Endothelial cell (in vitro differentiated cells): ENCODE measurements around the gene MSX1. TPM values are rescaled to one million over a fixed set of nuclear protein-coding genes. Genes with fewer than 3 reads are reported as not detected.

Source experiments
- DNase-seq: peaks from one replicate; pipeline ENCODE4 v3.0.0; 2021; ENCODE audit warnings: low spot score
- H3K27ac Mint-ChIP-seq: one replicate; pipeline ENCODE4 v1.8.0; 2021; ENCODE audit warnings: mixed read lengths, inconsistent platforms; ENCODE audit not compliant: unreplicated experiment
- H3K27me3 Mint-ChIP-seq: one replicate; pipeline ENCODE4 v1.8.0; 2021; ENCODE audit warnings: mild to moderate bottlenecking, moderate library complexity, mixed read lengths, inconsistent platforms; ENCODE audit not compliant: unreplicated experiment
- H3K36me3 Mint-ChIP-seq: one replicate; pipeline ENCODE4 v1.8.0; 2021; ENCODE audit warnings: mild to moderate bottlenecking, low read depth, mixed read lengths, inconsistent platforms; ENCODE audit not compliant: unreplicated experiment
- H3K4me1 Mint-ChIP-seq: one replicate; pipeline ENCODE4 v1.8.0; 2021; ENCODE audit warnings: mild to moderate bottlenecking, mixed read lengths, inconsistent platforms; ENCODE audit not compliant: unreplicated experiment
- H3K4me3 Mint-ChIP-seq: one replicate; pipeline ENCODE4 v1.8.0; 2021; ENCODE audit warnings: mild to moderate bottlenecking, mixed read lengths, inconsistent platforms; ENCODE audit not compliant: unreplicated experiment
- H3K9me3 Mint-ChIP-seq: one replicate; pipeline ENCODE4 v1.8.0; 2021; ENCODE audit warnings: mixed read lengths, inconsistent platforms; ENCODE audit not compliant: unreplicated experiment
- total RNA-seq: library from RNA; stranded (reverse); fragmentation: NEBNext Ultra II Directional; extraction: Animal tissue kit (Norgen Biotek cat#: 25700); gene quantifications from one replicate; pipeline ENCODE4 v1.2.1, GENCODE V29; 2021; ENCODE audit not compliant: unreplicated experiment
- TF ChIP-seq, protein P1 (sequence below): fragments of 200-600 bp; sonication (generic); IDR thresholded peaks from one replicate; pipeline ENCODE4 v1.5.0; 2021; ENCODE audit warnings: antibody characterized with exemption; ENCODE audit not compliant: unreplicated experiment

MSX1 gene
- total RNA-seq, 1 donor from 2014 or later = 17.4 TPM

DNA sequence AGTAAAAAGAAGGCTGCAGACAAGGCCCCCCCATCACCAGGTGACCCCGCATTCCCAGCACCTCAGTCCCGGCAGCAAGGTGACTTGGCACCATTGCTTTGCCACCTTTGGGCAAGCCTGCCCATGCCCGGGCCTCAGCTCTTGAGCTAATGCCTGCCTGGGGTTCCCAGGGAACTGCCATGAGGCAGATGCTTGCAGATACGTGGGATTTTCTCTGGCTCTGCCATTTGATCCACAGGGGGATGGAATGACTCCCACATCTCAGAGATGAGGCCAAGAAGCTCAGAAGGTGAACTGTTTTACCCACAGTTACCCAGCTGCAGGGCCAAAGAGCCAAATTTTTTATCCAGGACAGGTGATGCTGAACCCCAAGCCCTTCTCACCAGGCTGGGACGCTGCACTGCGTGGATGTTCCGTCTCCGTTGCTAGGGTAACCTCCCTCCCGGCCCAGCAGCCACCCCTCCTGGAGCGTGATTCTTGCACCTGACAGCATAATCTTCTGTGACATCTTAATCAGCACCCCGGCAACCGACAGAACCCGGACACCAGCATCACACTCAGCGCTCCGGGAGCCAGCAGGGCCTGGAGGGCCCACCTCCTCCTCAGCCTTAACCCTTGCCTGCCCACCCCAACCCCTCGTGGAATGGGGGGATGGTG, 15.7 kb upstream of the MSX1 start:
- H3K27me3 Mint-ChIP-seq = peaks cover 13% of the 10 kb centered on the region
- no peak overlapping the region for H3K27ac Mint-ChIP-seq
- H3K4me1 Mint-ChIP-seq = peaks cover 32% of the 10 kb centered on the region
- H3K36me3 Mint-ChIP-seq = no peaks in the 10 kb centered on the region
- DNase-seq = no peak
- TF ChIP-seq, protein P1, sequence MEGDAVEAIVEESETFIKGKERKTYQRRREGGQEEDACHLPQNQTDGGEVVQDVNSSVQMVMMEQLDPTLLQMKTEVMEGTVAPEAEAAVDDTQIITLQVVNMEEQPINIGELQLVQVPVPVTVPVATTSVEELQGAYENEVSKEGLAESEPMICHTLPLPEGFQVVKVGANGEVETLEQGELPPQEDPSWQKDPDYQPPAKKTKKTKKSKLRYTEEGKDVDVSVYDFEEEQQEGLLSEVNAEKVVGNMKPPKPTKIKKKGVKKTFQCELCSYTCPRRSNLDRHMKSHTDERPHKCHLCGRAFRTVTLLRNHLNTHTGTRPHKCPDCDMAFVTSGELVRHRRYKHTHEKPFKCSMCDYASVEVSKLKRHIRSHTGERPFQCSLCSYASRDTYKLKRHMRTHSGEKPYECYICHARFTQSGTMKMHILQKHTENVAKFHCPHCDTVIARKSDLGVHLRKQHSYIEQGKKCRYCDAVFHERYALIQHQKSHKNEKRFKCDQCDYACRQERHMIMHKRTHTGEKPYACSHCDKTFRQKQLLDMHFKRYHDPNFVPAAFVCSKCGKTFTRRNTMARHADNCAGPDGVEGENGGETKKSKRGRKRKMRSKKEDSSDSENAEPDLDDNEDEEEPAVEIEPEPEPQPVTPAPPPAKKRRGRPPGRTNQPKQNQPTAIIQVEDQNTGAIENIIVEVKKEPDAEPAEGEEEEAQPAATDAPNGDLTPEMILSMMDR = no peak
- no peaks in the 10 kb centered on the region for H3K9me3 Mint-ChIP-seq
- no peak overlapping the region for H3K4me3 Mint-ChIP-seq

DNA sequence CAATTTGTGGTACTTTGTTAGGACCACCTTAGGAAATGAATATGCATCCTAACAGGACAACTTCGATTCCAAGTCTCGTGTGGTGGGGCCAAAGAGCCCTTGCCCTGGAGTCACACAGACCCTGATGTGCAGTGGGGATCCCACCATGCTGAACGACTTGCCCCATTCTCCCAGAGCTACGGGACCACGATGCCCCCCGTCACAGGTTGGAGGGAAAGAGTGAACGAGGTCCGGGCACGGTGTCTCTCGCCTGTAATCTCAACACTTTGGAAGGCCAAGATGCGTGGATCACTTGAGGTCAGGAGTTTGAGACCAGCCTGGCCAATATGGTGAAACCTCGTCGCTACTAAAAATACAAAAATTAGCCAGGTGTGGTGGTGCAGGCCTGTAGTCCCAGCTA, 14.4 kb upstream of the MSX1 start:
- no peak for DNase-seq
- Mint-ChIP-seq H3K27me3 (peaks cover 13% of the 10 kb centered on the region), H3K4me1 (peaks cover 29% of the 10 kb centered on the region), H3K36me3 (no peaks in the 10 kb centered on the region), H3K27ac (no peak overlapping the region), H3K9me3 (no peaks in the 10 kb centered on the region), H3K4me3 (no peak overlapping the region)
- TF ChIP-seq, protein P1 = no peak

DNA sequence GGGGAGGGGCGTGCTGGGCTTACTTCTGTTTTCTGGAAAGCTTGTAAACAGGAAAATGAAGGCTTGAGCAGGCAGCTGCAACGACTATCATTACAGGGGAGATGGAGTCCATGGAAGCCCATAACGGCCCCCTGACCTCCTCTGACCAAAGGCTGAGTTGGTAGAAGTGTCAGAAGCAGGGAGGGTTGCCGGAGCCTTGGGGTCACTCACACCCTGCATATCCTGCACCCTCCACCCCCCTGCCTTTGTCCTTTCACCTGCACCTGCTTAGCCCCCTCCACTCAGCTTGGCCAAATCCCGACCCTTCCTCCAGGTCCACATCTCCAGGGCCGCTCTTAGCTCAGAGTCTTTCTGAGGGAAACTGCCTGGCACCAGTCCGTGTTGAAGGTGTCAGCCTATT, 12.5 kb upstream of the MSX1 start:
- Mint-ChIP-seq H3K4me1 (peaks cover 29% of the 10 kb centered on the region), H3K27me3 (peaks cover 17% of the 10 kb centered on the region), H3K4me3 (no peak overlapping the region), H3K36me3 (no peaks in the 10 kb centered on the region), H3K27ac (no peak overlapping the region), H3K9me3 (no peaks in the 10 kb centered on the region)
- TF ChIP-seq, protein P1 = no peak
- peak; percentile 3 for DNase-seq

DNA sequence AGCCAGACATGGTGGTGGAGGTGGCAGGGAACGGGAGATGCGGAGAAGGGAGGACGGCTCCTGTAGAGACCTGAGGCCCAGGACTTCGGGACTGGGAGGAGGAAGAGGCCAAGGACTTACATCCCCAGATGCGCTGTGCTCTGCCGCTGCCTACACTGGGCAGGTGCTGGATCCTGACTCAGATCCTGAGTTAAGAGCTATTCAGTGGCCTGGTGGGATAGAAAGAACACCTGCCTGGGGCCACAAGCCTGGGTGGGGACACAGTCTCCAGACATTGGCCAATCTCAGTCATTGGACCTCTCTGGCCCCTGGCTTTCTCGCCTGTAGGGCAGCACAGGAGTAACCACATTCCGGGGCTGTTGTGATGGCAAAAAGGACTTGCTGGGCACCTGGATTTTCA, 10.9 kb upstream of the MSX1 start:
- H3K36me3 Mint-ChIP-seq = no peaks in the 10 kb centered on the region
- H3K4me1 Mint-ChIP-seq = peaks cover 29% of the 10 kb centered on the region
- H3K9me3 Mint-ChIP-seq = no peaks in the 10 kb centered on the region
- peaks cover 16% of the 10 kb centered on the region for H3K27me3 Mint-ChIP-seq
- TF ChIP-seq, protein P1 = no peak
- no peak overlapping the region for H3K27ac Mint-ChIP-seq
- DNase-seq = peak; percentile 2
- no peak overlapping the region for H3K4me3 Mint-ChIP-seq

- Mint-ChIP-seq H3K27ac (no peak overlapping the region), H3K27me3 (peaks cover 17% of the 10 kb centered on the region)
These were observed 10.4 kb upstream of the MSX1 start for GRCh38 chr4:4849106-4849505.

More at GRCh38 chr4:4849106-4849505, 10.4 kb upstream of the MSX1 start:
- Mint-ChIP-seq H3K4me1 (peaks cover 27% of the 10 kb centered on the region), H3K4me3 (no peak overlapping the region), H3K9me3 (no peaks in the 10 kb centered on the region), H3K36me3 (no peaks in the 10 kb centered on the region)
- DNase-seq = peak; percentile 2
- TF ChIP-seq, protein P1 = no peak
